Measurements from ENCODE around the gene LTBP3.

The LTBP3 gene

GRCh38 chr11:65492637-65493366, 65.4 kb downstream of the LTBP3 start:
- DNase-seq: peak; percentile 80

DNA sequence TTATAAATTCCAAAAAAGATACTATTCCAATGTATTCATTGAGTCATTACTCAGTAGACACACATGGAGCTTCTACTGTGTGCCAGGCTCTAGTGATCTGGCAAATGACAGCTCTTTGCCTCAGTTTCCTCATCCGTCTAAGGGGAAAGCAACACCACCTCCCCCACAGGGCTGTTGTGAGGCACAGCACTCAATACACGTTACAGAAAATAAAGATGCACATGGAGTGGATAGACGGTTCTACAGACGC, 65.8 kb downstream of the LTBP3 start:
- no peak for DNase-seq

DNA sequence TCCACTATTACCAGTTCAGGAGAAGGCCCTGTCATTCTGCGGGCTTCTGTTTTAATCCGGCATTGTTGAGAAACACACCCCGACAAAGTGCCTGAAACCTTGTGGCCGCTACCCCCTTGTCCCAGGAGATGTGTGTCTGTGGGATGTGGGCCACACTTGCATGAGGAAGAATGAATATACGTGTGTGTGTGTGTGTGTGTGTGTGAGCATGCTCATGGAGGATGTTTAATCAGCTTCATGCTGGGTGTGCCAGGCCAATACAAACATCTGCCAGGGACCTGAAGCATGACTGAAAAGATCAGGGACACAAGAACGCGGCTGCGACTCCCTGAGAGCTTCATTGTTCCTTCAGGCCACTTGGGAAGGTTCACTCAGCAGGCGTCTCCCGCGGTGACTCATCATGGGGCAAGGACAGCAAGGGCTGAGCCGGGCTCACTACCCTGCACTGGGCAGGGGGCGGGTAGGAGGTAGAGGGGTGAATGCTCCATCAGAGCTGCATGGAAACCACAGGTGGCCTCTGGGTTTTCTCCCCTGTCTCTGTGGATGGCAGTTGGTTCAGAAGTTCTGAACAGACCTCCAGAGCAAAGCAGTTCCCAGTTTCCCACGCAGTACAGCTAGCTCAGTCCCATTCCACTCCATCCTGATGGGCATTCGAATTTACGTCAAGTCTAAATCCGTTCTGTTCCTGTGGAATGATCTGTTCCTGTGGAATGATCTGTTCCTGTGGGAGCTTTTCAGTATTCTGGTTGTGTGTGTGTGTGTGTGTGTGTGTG, 66.4 kb downstream of the LTBP3 start:
- DNase-seq: peak; percentile 68

GRCh38 chr11:65491163-65491465, 67.0 kb downstream of the LTBP3 start:
- DNase-seq: no peak

DNA sequence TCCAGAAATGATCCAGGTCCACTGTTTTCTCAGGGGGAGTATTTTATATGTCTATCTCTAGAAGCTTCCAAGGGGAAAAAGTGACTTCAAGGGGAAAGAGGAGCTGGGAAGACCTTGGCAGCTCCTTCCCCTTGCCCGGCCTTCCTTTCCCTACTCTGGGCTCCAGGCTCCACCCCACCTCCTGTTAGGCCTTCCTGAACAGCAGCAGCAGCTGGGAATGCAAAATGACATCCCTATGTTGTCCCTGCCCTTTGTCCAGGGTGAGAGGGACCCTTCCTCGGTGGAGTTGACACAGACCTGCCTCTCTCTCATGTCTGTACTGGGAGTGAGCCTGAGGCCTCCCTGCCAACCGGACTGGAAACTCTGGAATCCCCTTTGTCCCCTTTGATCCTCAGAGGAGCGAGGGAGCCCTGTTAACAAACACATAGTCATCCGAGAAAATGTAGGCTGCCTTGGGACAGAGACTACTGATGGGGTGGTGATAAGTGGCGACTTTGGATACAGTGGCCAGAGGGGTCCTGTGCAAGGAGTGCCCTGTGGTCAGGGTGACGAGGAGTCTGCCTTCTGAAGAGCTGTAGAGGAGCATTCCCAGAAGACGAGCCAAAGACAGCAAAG, 68.3 kb downstream of the LTBP3 start:
- peak; percentile 79 for DNase-seq

- peak; percentile 83 for DNase-seq
These were observed 69.0 kb downstream of the LTBP3 start for GRCh38 chr11:65489035-65489705.
